ENCODE results near the gene RGL1.
"Not testable (repeated sequence)": the region's sequence is repeated elsewhere in the genome, so short reads cannot be mapped to it uniquely, and the experiment has no call there.

The RGL1 gene

DNA sequence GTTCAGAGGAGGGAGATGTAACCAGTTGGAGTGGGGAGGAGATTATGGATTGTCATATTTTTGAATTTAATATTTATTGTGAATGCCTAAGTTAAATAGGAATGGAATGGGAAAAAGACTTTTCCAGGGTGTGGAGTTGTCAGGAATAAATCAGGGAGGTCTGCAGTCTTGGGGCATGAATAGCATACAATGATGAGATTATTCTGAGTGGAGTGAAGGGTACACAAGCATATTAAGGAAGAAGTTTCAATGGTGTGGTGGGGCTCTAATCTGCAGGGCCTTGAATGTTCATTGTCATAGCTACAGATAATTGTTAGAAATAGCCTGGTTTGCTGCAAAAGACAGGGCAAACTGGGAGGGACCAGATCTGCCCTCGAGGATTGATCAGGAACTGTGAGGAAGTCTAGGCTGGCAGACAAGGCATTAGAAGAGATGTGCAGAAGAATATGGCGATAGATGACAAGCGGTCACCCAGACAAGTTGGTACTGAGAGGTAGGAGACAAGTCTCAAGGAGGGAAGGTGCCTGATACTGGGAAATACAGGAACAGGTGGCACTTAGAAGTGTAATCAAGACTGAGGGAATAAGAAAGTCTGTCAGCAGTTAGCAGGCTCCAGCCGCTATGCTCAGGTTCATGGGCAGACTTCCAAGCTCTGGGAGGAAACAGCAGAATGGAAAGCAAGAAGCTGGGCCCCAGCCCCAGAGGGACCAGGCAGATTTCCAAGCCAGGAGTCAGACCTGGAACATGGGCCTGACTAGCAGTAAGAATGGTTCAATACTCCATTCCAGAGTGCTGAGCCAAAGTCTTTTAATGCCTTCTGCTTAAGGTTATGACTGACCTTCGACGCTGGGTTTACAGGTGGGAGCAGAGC, 20.9 kb upstream of the RGL1 start:
- TF ChIP-seq, protein P1, sequence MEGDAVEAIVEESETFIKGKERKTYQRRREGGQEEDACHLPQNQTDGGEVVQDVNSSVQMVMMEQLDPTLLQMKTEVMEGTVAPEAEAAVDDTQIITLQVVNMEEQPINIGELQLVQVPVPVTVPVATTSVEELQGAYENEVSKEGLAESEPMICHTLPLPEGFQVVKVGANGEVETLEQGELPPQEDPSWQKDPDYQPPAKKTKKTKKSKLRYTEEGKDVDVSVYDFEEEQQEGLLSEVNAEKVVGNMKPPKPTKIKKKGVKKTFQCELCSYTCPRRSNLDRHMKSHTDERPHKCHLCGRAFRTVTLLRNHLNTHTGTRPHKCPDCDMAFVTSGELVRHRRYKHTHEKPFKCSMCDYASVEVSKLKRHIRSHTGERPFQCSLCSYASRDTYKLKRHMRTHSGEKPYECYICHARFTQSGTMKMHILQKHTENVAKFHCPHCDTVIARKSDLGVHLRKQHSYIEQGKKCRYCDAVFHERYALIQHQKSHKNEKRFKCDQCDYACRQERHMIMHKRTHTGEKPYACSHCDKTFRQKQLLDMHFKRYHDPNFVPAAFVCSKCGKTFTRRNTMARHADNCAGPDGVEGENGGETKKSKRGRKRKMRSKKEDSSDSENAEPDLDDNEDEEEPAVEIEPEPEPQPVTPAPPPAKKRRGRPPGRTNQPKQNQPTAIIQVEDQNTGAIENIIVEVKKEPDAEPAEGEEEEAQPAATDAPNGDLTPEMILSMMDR (IDR thresholded peaks at IDR 0.05; ENCODE audit: low read depth, low read length, missing control alignments), result no peak
- DNase-seq (ENCODE audit: low read depth), result peak; percentile 96

DNA sequence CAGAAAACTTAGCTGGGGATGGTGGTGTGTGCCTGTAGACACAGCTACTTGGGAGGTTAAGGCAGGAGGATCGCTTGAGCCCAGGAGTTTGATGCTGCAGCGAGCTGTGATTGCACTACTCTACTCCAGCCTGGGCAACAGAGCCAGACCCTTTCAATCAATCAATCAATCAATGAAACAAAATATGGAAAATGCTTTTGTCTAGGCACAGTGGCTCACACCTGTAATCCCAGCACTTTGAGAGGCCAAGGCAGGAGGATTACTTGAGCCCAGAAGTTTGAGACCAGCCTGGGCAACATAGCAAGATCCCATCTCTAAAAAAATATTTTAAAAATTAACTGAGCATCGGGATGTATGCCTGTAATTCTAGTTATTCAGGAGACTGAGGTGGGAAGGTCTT, 19.0 kb upstream of the RGL1 start:
- H3K4me3 ChIP-seq (ENCODE audit: low read depth, low read length); DNase-seq (ENCODE audit: low read depth); in situ Hi-C loops (cut with HindIII; ENCODE audit: low sequenced_read_pairs): not testable (repeated sequence)

More for the DNA sequence above, 20.9 kb upstream of the RGL1 start:
- in situ Hi-C loops (cut with HindIII; ENCODE audit: low sequenced_read_pairs), result no loop called here
- no peak overlapping the region for H3K4me3 ChIP-seq (ENCODE audit: low read depth, low read length)

DNA sequence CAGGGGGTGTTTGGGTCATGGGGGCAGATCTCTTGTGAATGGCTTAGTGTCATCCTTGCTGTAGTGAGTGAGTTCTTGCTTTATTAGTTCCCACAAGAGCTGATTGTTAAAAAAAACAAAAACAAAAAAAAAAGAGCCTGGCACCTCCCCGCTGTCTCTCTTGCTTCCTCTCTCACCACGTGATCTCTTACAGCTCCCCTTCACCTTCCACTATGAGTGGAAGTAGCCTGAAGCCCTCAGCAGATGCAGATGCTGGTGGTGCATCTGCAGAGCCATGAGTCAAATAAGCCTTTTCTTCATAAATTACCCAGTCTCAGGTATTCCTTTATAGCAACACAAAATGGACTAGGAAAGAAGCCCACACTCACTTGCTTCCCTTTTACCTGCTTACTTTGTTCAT, 17.2 kb upstream of the RGL1 start:
- H3K4me3 ChIP-seq (ENCODE audit: low read depth, low read length), result no peak overlapping the region
- TF ChIP-seq, protein P1 (IDR thresholded peaks at IDR 0.05; ENCODE audit: low read depth, low read length, missing control alignments), result no peak
- in situ Hi-C loops (cut with HindIII; ENCODE audit: low sequenced_read_pairs), result no loop called here
- no peak for DNase-seq (ENCODE audit: low read depth)

DNA sequence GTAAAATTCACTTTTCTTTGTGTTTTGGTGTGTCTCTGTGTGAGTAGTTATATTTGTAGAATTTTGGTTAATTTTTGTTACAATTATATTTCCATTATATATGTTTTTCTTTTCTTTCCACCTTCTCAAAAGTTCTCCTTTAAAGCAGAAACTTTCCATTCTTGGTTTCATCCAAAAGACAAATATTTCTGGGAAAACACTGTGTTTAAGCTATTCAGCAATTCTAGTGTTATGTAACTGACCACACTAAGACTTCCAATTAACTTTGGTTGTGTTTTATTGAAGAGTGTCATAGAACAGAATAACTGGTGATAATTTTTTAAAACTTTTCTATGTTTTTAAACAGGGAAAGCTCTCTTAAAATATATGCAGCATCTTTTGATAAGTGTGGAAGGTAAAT, 13.6 kb upstream of the RGL1 start:
- in situ Hi-C loops (cut with HindIII; ENCODE audit: low sequenced_read_pairs), result no loop called here

DNA sequence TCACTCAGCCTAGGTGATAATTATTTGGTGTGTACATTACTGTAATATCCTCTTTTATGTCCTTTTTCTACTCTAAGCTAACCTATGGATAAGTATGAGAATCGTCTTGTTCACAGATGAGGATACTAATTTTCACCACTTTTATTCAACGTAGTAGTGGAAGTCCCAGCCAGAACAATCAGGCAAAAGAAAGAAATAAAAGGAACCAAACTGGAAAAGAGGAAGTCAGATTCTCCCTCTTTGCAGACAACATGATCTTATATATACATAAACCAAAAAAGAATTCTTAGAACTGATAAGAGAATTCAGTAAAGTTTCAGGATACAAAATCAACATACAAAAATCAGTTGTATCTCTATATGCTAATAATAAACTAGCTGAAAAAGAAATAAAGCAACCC, 12.6 kb upstream of the RGL1 start:
- in situ Hi-C loops (cut with HindIII; ENCODE audit: low sequenced_read_pairs), result no loop called here
- TF ChIP-seq, protein P1 (IDR thresholded peaks at IDR 0.05; ENCODE audit: low read depth, low read length, missing control alignments), result no peak
- no peak for DNase-seq (ENCODE audit: low read depth)
- H3K4me3 ChIP-seq (ENCODE audit: low read depth, low read length), result no peak overlapping the region

More for the DNA sequence above, 13.6 kb upstream of the RGL1 start:
- no peak for DNase-seq (ENCODE audit: low read depth)
- no peak overlapping the region for H3K4me3 ChIP-seq (ENCODE audit: low read depth, low read length)
- TF ChIP-seq, protein P1 (IDR thresholded peaks at IDR 0.05; ENCODE audit: low read depth, low read length, missing control alignments), result no peak

DNA sequence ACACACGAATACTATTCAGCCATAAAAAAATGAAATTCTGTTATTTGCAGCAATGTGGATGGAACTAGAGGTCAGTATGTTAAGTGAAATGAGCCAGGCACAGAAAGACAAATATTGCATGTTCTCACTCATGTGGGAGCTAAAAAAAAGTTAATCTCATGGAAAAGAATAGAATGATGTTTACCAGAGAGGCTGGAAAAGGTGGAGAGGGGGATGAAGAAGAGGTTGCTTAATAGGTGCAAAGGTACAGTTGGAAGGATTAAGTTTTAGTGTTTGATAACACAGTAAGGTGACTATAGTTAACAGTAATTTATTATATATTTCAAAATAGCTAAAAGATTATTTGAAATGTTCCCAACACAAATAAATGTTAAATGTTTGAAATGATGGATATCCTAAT, 10.8 kb upstream of the RGL1 start:
- DNase-seq (ENCODE audit: low read depth), result no peak
- in situ Hi-C loops (cut with HindIII; ENCODE audit: low sequenced_read_pairs), result no loop called here
- H3K4me3 ChIP-seq (ENCODE audit: low read depth, low read length), result no peak overlapping the region
- TF ChIP-seq, protein P1 (IDR thresholded peaks at IDR 0.05; ENCODE audit: low read depth, low read length, missing control alignments), result no peak

DNA sequence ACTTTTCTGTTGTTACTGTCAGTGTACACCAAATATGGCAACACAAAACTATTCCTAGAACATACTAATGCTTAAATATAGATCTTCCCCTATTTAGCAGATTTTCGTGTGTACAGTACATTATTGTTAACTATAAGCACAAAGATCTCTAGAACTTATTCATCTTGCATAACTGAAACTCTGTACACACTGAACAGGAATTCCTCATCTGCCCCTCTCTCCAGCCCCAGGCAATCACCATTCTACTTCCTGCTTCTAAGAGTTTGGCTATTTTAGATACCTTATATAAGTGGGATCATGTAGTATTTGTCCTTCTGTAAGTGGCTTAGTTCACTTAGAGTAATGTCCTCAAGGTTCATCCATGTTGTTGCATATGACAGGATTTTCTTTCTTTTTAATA, 4.5 kb upstream of the RGL1 start:
- in situ Hi-C loops (cut with HindIII; ENCODE audit: low sequenced_read_pairs), result no loop called here
- TF ChIP-seq, protein P1 (IDR thresholded peaks at IDR 0.05; ENCODE audit: low read depth, low read length, missing control alignments), result no peak
- DNase-seq (ENCODE audit: low read depth), result no peak
- no peak overlapping the region for H3K4me3 ChIP-seq (ENCODE audit: low read depth, low read length)
